H1 (cell line): ENCODE data around the gene CREBBP. TPM values are rescaled to one million over a fixed set of nuclear protein-coding genes. Genes with fewer than 3 reads are reported as not detected.

Source experiments
- GABPA ChIP-seq: IDR thresholded peaks from 2 replicates; pipeline ENCODE4 v1.6.1; 2011; ENCODE audit warnings: mild to moderate bottlenecking, low read length, moderate library complexity, borderline replicate concordance; ENCODE audit not compliant: insufficient read depth
- HDAC2 ChIP-seq, 2 experiments: fragments of 300-600 bp in 1 of 2; sonication (generic) in 1 of 2; IDR thresholded peaks; 2 replicates each; pipeline ENCODE4 v1.6.1; 2011 to 2012; ENCODE audit warnings: low read depth in 2 of 2, low read length in 2 of 2, mild to moderate bottlenecking in 2 of 2, moderate library complexity in 2 of 2, borderline replicate concordance in 1 of 2, inconsistent platforms in 1 of 2
- ZNF274 ChIP-seq: IDR thresholded peaks from 2 replicates; pipeline ENCODE4 v1.7.0; 2012; ENCODE audit warnings: low read length, borderline replicate concordance; ENCODE audit errors: extremely low read depth
- polyA plus RNA-seq, 7 experiments: library from polyadenylated mRNA; depleted of rRNA in 3 of 7; stranded (reverse) in 5 of 7; unstranded in 2 of 7; fragments of >200 nt in 5 of 7; fragments of 200-250 nt in 2 of 7; gene quantifications; 1 replicate in 5 of 7; 2 replicates in 1 of 7; 4 replicates in 1 of 7; pipeline versions ENCODE4 v1.2.1 to v1.2.3, GENCODE V29; 2011 to 2013; ENCODE audit warnings: missing spikeins in 2 of 7, mixed read lengths in 2 of 7
- total RNA-seq: library from RNA; stranded (reverse); fragmentation: NEBNext Ultra II Directional; extraction: Animal tissue kit (Norgen Biotek cat#: 25700); gene quantifications from 2 replicates; pipeline ENCODE4 v1.2.1, GENCODE V29; 2021

Gene CREBBP
- total and polyA plus RNA-seq, 2 of the 8 experiments (the other 6 are each of a cell fraction or from before 2014, with no cell fraction given), result 10.0 to 60.1 TPM

DNA sequence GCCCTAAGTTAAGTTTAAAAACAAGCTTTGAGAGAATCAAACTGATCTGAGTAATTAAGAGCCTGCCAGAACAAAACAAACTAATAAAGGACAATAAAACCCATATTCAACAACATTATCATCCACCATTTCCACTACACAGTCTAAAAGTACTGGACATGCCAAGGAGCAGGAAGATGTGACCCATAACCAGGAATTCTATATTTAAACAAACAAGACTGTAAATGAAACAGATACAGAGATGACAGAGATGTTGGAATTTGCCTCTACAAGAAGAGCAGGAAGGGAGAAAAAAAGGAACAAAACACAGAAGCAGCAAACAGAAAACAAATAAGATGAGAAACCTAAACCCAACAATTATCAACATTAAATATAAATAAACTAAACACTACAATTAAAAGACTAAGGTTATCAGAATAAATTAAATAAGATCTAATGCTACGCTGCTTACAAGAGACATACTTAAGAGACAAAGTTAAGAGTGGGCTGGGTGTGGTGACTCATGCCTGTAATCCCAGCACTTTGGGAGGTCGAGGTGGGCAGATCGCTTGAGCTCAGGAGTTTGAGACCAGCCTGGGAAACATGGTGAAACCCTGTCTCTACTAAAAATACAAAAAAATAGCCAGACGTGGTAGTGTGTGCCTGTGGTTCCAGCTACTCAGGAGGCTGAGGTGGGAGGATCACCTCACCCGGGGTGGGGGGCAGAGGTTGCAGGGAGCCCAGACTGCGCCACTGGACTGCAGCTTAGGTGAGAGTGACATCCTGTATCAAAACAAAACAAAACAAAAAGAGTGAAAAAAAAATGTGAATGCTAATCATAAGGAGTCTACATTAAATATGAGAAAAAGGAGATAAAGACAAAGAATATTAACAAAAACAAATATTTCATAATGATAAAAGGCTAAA lies 50.6 kb downstream of the CREBBP start (continued):
- TF ChIP-seq HDAC2 (IDR thresholded peaks at IDR 0.05; ENCODE audit: borderline replicate concordance in 1 of 2, low read depth in 2 of 2, low read length in 2 of 2) (no peak), GABPA (no peak), ZNF274 (no peak)
- TF ChIP-seq, all 59 proteins: peak for 0
